ENCODE data around the gene RNF217. TPM values are rescaled to one million over a fixed set of nuclear protein-coding genes. Genes with fewer than 3 reads are reported as not detected.

The RNF217 gene
- total RNA-seq, 1 donor from 2014 or later, result 14.2 TPM

DNA sequence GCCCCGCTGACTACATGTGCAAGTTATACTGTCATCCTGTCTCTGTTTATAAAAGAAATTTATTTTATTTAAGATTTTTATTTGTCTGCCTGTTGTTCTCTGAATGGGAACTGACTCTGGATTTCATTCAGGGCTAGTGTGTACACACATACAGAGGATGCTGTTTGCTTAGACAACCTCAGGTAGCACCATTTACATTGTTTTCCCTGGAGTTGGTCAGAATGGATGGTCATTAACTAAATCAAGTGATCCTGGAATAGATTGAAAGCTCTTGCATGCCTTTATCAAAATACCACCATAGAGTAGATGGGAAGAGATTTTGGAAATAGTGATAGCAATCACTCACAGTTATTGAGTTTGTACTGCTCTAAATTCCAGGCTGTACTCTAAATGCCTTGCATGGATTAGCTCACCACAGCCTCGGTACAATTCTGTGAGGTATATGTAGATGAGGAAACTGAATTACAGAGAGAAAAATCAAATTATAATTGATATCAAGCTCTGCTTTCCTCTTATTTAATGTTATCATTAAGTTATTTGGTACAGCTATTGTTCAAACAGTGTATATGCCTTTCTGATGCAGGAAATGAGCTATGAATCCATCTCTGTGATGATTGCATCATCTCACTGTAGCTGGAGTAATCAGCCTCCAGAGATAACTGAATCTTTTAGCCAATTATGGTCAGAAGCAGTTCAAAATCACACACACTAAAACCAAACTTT, 51.9 kb downstream of the RNF217 start:
- TF ChIP-seq, protein P1, sequence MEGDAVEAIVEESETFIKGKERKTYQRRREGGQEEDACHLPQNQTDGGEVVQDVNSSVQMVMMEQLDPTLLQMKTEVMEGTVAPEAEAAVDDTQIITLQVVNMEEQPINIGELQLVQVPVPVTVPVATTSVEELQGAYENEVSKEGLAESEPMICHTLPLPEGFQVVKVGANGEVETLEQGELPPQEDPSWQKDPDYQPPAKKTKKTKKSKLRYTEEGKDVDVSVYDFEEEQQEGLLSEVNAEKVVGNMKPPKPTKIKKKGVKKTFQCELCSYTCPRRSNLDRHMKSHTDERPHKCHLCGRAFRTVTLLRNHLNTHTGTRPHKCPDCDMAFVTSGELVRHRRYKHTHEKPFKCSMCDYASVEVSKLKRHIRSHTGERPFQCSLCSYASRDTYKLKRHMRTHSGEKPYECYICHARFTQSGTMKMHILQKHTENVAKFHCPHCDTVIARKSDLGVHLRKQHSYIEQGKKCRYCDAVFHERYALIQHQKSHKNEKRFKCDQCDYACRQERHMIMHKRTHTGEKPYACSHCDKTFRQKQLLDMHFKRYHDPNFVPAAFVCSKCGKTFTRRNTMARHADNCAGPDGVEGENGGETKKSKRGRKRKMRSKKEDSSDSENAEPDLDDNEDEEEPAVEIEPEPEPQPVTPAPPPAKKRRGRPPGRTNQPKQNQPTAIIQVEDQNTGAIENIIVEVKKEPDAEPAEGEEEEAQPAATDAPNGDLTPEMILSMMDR (IDR thresholded peaks at IDR 0.05; ENCODE audit: insufficient read depth, low read length, severe bottlenecking), result no peak
- no peaks in the 10 kb centered on the region for H3K27me3 ChIP-seq (ENCODE audit: control insufficient read depth, insufficient read depth, low read length)
- H3K36me3 ChIP-seq (ENCODE audit: control insufficient read depth, insufficient read depth, low read length), result no peaks in the 10 kb centered on the region
- FAIRE-seq (no peak), DNase-seq (ENCODE audit: low read depth) (peak; percentile 63)
- H3K4me3 ChIP-seq (ENCODE audit: low read depth, low read length), result no peak overlapping the region

DNA sequence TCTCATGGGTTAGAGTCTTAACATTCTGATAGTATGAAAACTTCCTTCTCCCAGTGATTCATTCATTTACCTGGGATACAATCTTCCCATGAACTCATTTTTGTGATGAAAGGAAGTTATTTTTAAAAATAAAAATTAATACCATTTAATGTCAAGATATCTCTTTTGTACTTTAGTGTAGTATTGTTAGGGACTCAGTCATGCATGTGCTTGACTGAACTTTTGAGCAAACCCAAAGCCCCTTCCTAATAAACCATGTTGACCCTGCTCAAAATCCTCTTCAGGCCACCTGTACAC, 52.4 kb downstream of the RNF217 start:
- Histone ChIP-seq H3K36me3 (ENCODE audit: control insufficient read depth, insufficient read depth, low read length) (no peaks in the 10 kb centered on the region), H3K27me3 (ENCODE audit: control insufficient read depth, insufficient read depth, low read length) (no peaks in the 10 kb centered on the region), H3K4me3 (ENCODE audit: low read depth, low read length) (no peak overlapping the region)
- no peak for FAIRE-seq
- no peak for DNase-seq (ENCODE audit: low read depth)
- TF ChIP-seq, protein P1 (IDR thresholded peaks at IDR 0.05; ENCODE audit: insufficient read depth, low read length, severe bottlenecking), result no peak

DNA sequence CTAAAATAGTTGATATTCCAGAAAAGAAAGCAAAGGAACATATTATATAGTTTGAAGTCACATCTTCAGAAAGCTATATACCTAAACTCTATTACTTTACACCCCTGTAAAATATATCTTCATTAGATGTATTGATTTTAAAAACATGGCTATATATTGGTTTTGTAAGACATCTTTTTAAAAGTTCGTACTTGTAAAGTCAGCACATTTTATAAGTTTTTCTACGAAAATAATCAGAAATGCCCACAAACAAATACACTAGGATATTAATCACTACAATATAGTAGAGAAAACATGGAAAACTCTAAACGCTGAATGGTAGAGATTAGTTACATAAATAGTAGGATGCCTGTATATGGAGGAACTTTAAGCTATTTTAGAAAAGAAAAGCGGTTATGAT, 52.9 kb downstream of the RNF217 start:
- Histone ChIP-seq H3K4me3 (ENCODE audit: low read depth, low read length) (no peak overlapping the region), H3K36me3 (ENCODE audit: control insufficient read depth, insufficient read depth, low read length) (peaks cover 1% of the 10 kb centered on the region), H3K27me3 (ENCODE audit: control insufficient read depth, insufficient read depth, low read length) (no peaks in the 10 kb centered on the region)
- no peak for FAIRE-seq
- DNase-seq (ENCODE audit: low read depth), result no peak
- TF ChIP-seq, protein P1 (IDR thresholded peaks at IDR 0.05; ENCODE audit: insufficient read depth, low read length, severe bottlenecking), result no peak

DNA sequence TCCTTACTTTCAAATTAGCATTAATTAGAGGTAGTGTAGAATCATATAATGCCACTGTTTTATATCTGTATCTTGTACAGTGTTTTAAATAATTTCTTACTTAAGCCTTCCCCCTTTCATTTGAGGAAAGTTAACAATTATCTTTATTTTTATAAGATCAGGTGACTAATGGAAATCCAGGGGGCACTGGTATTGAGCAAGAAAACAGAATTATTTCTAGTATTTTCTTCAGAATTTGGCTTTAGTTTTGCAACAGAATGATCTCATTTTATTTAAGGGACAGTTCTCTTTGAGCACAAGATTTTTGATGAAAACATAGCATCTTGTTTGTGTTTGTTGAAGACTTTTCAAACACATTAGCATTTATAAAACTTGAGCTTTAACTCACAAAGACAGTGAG, 55.9 kb downstream of the RNF217 start:
- Histone ChIP-seq H3K36me3 (ENCODE audit: control insufficient read depth, insufficient read depth, low read length) (peaks cover 1% of the 10 kb centered on the region), H3K4me3 (ENCODE audit: low read depth, low read length) (no peak overlapping the region), H3K27me3 (ENCODE audit: control insufficient read depth, insufficient read depth, low read length) (no peaks in the 10 kb centered on the region)
- TF ChIP-seq, protein P1 (IDR thresholded peaks at IDR 0.05; ENCODE audit: insufficient read depth, low read length, severe bottlenecking), result no peak
- no peak for FAIRE-seq
- DNase-seq (ENCODE audit: low read depth), result no peak

DNA sequence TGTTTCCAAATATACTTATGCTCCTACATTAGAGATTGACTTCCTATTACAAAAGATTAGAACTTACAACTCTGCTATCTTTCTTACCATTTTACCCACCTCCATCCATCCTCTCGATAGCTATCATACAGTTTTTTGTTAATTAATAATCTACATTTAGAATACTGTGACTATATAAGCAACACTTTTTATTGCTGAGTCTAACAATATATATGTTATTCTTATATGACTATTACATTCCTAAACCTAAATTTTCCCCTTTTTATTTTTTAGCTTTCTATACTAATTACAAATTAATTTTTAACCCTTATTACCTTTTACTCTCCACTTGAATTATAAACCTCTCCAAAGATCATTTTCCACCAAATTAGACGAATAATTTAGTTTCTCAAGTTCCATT, 57.0 kb downstream of the RNF217 start:
- DNase-seq (ENCODE audit: low read depth), result no peak
- Histone ChIP-seq H3K4me3 (ENCODE audit: low read depth, low read length) (no peak overlapping the region), H3K36me3 (ENCODE audit: control insufficient read depth, insufficient read depth, low read length) (peaks cover 1% of the 10 kb centered on the region), H3K27me3 (ENCODE audit: control insufficient read depth, insufficient read depth, low read length) (no peaks in the 10 kb centered on the region)
- FAIRE-seq, result no peak
- TF ChIP-seq, protein P1 (IDR thresholded peaks at IDR 0.05; ENCODE audit: insufficient read depth, low read length, severe bottlenecking), result no peak

DNA sequence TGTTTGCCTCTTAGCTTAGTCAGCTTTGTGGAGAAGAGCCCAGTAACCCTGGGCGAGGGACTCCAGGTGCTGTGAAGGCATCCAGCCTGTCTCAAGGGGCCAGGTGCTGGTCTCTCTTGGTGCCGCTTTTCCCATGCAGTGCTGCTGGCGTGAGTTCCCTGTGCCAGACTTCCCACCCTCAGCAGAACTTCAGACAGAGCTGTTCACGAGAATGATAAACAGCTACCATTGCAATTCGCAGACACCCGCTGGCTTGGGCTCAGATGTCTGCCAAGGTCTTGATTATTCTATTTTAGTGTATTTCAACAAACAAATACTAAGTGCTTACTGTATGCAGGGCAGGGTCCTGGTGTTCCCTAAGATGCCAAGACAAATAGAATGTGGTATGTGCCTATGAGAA, 57.7 kb downstream of the RNF217 start:
- FAIRE-seq (no peak), DNase-seq (ENCODE audit: low read depth) (no peak)
- H3K36me3 ChIP-seq (ENCODE audit: control insufficient read depth, insufficient read depth, low read length), result peaks cover 1% of the 10 kb centered on the region
- TF ChIP-seq, protein P1 (IDR thresholded peaks at IDR 0.05; ENCODE audit: insufficient read depth, low read length, severe bottlenecking), result no peak
- no peaks in the 10 kb centered on the region for H3K27me3 ChIP-seq (ENCODE audit: control insufficient read depth, insufficient read depth, low read length)
- H3K4me3 ChIP-seq (ENCODE audit: low read depth, low read length), result no peak overlapping the region
